Osteoblast (primary cell): ENCODE data around the gene ATP8B4. TPM values are rescaled to one million over a fixed set of nuclear protein-coding genes. Genes with fewer than 3 reads are reported as not detected.
A peak's percentile ranks its signal among the peaks of the same experiment; 100 is the strongest.

Experiments
- DNase-seq: peaks from one replicate; pipeline ENCODE4 v3.0.0; 2011; ENCODE audit warnings: low spot score, mixed read lengths; ENCODE audit not compliant: insufficient read length; ENCODE audit errors: missing footprints
- H2AFZ ChIP-seq: 2 replicates; pipeline ENCODE4 v1.6.0; 2011; ENCODE audit warnings: mild to moderate bottlenecking, low read length
- H3K27ac ChIP-seq: 2 replicates; pipeline ENCODE4 v1.5.1; 2011; ENCODE audit warnings: mild to moderate bottlenecking, low read depth, low read length, moderate library complexity
- H3K27me3 ChIP-seq: 2 replicates; pipeline ENCODE4 v1.6.0; 2012; ENCODE audit warnings: mild to moderate bottlenecking, control low read depth, inconsistent platforms, low read length, moderate library complexity; ENCODE audit not compliant: insufficient read depth
- H3K36me3 ChIP-seq: 2 replicates; pipeline ENCODE4 v1.5.1; 2011; ENCODE audit warnings: mild to moderate bottlenecking, low read length, control low read depth, moderate library complexity; ENCODE audit not compliant: insufficient read depth
- H3K4me1 ChIP-seq: 2 replicates; pipeline ENCODE4 v1.5.1; 2011; ENCODE audit warnings: mild to moderate bottlenecking, low read length, control low read depth, moderate library complexity; ENCODE audit not compliant: insufficient read depth
- H3K4me2 ChIP-seq: 2 replicates; pipeline ENCODE4 v1.6.0; 2011; ENCODE audit warnings: mild to moderate bottlenecking, low read length; ENCODE audit not compliant: insufficient read depth
- H3K4me3 ChIP-seq: fragments of 200-600 bp; sonication (generic); 3 replicates; pipeline ENCODE4 v1.5.1; 2012; ENCODE audit warnings: mild to moderate bottlenecking, low read length, inconsistent platforms; ENCODE audit not compliant: insufficient read depth
- H3K79me2 ChIP-seq: 2 replicates; pipeline ENCODE4 v1.6.0; 2012; ENCODE audit warnings: mild to moderate bottlenecking, low read length, control low read depth, inconsistent platforms; ENCODE audit not compliant: insufficient read depth
- H3K9me3 ChIP-seq: 2 replicates; pipeline ENCODE4 v1.5.1; 2011; ENCODE audit warnings: low read depth, low read length, control low read depth
- H4K20me1 ChIP-seq: 2 replicates; pipeline ENCODE4 v1.6.0; 2012; ENCODE audit warnings: mild to moderate bottlenecking, low read length, control low read depth; ENCODE audit not compliant: insufficient read depth
- total RNA-seq: library from RNA; depleted of rRNA; stranded (reverse); fragments of >200 nt; gene quantifications from 2 replicates; pipeline ENCODE4 v1.2.3, GENCODE V29; 2012
- TF ChIP-seq, protein P1 (sequence below): IDR thresholded peaks from 2 replicates; pipeline ENCODE4 v1.5.1; 2011; ENCODE audit warnings: mild to moderate bottlenecking, low read depth, low read length, moderate library complexity; ENCODE audit errors: extremely low read depth

The ATP8B4 gene
- total RNA-seq, 1 donor, result 1.1 TPM

DNA sequence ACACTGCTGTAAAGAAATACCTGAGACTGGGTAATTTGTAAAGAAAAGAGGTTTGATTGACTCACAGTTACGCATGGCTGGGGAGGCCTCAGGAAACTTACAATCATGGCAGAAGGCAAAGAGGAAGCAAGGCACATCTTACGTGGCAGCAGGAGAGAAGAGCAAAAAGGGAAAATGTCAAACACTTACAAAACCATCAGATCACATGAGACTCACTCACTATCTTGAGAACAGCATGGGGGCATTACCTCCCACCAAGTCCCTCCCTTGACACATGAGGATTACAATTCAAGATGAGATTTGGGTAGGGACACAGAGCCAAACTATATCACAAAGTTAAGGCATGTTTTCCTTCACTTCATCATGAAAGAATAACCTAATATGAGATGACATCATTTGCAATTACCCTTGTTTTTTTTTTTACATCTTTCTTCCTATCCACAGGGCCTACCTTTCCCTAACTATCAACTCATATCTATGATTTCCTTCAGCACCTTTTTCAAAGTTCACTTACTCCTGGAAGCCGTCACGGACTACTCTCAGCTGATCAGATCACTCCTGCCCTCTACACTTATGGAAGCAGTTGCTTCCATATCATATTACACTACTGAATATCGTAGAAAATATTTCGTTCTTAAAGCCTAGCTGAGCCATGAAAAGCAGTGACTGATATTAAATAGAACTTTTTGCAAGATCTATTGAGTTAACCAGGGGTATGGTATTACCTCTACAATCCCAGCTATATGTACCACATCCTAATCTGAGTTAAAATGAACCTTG, 25.5 kb upstream of the ATP8B4 start:
- no peaks in the 10 kb centered on the region for H3K36me3 ChIP-seq
- TF ChIP-seq, protein P1, sequence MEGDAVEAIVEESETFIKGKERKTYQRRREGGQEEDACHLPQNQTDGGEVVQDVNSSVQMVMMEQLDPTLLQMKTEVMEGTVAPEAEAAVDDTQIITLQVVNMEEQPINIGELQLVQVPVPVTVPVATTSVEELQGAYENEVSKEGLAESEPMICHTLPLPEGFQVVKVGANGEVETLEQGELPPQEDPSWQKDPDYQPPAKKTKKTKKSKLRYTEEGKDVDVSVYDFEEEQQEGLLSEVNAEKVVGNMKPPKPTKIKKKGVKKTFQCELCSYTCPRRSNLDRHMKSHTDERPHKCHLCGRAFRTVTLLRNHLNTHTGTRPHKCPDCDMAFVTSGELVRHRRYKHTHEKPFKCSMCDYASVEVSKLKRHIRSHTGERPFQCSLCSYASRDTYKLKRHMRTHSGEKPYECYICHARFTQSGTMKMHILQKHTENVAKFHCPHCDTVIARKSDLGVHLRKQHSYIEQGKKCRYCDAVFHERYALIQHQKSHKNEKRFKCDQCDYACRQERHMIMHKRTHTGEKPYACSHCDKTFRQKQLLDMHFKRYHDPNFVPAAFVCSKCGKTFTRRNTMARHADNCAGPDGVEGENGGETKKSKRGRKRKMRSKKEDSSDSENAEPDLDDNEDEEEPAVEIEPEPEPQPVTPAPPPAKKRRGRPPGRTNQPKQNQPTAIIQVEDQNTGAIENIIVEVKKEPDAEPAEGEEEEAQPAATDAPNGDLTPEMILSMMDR, result no peak
- H3K9me3 ChIP-seq, result no peaks in the 10 kb centered on the region
- H3K79me2 ChIP-seq, result no peaks in the 10 kb centered on the region
- peaks cover 7% of the 10 kb centered on the region for H3K4me1 ChIP-seq
- H2AFZ ChIP-seq, result peak overlapping the region; percentile 42
- H3K27ac ChIP-seq, result peak overlapping the region; percentile 62
- H4K20me1 ChIP-seq, result no peaks in the 10 kb centered on the region
- H3K4me3 ChIP-seq, result no peak overlapping the region
- H3K27me3 ChIP-seq, result no peaks in the 10 kb centered on the region
- no peak for DNase-seq
- peak overlapping the region; percentile 2 for H3K4me2 ChIP-seq

DNA sequence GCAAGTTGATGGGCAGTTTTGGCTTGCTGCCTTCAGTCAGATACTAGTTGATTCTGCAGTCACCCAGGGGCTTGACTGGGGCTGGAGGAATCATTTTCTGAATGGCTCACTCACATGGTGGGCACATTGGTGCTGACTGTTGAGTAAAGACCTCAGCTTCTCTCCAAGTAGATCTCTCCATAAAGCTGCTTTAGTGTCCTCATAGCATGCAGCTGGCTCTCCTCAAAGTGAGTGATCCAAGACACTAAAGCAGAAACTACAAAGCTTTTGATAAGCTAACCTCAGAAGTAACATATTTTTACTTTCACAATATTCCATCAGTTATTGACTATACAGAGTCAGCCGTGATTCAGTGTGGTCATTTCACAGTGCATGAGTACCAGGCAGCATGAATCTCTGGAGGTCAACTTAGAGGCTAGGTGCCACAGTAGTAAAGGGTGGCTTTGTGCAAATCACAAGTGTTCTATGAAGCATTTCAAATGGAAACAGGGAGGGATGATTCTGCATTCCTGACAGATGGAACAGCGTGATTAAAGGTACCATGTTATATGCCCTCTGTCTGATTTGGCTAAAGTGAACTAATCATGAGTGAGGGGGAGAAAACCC, 24.3 kb upstream of the ATP8B4 start:
- Histone ChIP-seq H2AFZ (no peak overlapping the region), H4K20me1 (no peaks in the 10 kb centered on the region), H3K27ac (no peak overlapping the region), H3K4me2 (no peak overlapping the region), H3K36me3 (no peaks in the 10 kb centered on the region), H3K9me3 (no peaks in the 10 kb centered on the region), H3K79me2 (no peaks in the 10 kb centered on the region), H3K27me3 (no peaks in the 10 kb centered on the region), H3K4me1 (peaks cover 7% of the 10 kb centered on the region), H3K4me3 (no peak overlapping the region)
- TF ChIP-seq, protein P1, result no peak
- DNase-seq, result no peak

DNA sequence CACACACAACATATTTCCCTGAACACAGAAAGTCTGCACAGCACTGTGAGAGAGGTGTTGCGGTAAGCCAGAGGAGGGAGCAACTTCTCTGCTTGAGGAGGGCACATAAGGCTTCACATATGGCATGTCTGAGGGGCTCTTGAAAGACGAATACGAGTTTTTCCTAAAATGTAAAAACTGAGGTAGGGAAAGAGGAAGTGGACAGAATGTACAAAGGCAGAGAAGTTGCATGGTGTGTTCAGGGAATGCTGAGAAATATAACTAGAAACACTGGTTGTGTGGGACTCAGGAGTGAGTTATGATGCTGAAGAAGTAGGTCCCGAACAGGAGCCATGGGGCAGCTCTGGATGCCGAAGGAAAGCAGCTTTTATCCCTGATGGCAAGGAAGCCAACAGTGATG, 22.8 kb upstream of the ATP8B4 start:
- no peaks in the 10 kb centered on the region for H3K9me3 ChIP-seq
- no peak for DNase-seq
- TF ChIP-seq, protein P1, result no peak

DNA sequence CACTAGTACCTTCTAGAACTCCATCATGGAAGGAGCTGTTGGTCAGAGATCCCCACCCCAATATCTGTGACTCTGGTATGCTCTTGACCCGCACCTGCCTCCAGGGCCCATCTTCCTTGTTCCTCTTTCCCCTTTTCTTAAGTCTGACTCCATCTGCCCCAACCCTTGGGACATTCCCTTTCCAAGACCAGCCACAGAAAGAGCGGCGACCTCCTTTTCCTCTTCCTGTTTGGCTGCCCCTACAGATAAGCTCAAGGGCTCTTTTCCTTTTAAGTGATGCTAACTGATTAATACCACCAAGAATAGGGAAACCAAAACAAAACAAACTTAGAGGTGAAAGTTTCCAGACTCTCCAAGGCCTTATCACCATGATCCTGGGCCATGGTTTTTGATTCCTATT, 21.9 kb upstream of the ATP8B4 start:
- Histone ChIP-seq H4K20me1 (no peaks in the 10 kb centered on the region), H3K9me3 (no peaks in the 10 kb centered on the region), H3K27me3 (no peaks in the 10 kb centered on the region), H2AFZ (peak overlapping the region; percentile 10), H3K27ac (no peak overlapping the region), H3K4me2 (no peak overlapping the region), H3K36me3 (no peaks in the 10 kb centered on the region), H3K79me2 (no peaks in the 10 kb centered on the region), H3K4me3 (no peak overlapping the region), H3K4me1 (peaks cover 27% of the 10 kb centered on the region)
- no peak for DNase-seq
- TF ChIP-seq, protein P1, result no peak

More for the DNA sequence above, 22.8 kb upstream of the ATP8B4 start:
- H3K27me3 ChIP-seq, result no peaks in the 10 kb centered on the region
- no peak overlapping the region for H3K27ac ChIP-seq
- H2AFZ ChIP-seq, result no peak overlapping the region
- H4K20me1 ChIP-seq, result no peaks in the 10 kb centered on the region
- H3K4me3 ChIP-seq, result no peak overlapping the region
- H3K4me2 ChIP-seq, result no peak overlapping the region
- no peaks in the 10 kb centered on the region for H3K79me2 ChIP-seq
- peaks cover 19% of the 10 kb centered on the region for H3K4me1 ChIP-seq
- no peaks in the 10 kb centered on the region for H3K36me3 ChIP-seq
